Stimulated activated CD4-positive, alpha-beta T cell treated with anti-CD3 and anti-CD28 coated beads, Interleukin-1b, Interleukin-23, amount 100 ng/mL, for 24 hours (primary cell): ENCODE results near the gene SHBG.
A peak's percentile ranks its signal among the peaks of the same experiment; 100 is the strongest.

ENCODE experiments used
- DNase-seq, 4 experiments: peaks; one replicate each; pipeline ENCODE4 v3.0.0-alpha.2; 2020; ENCODE audit warnings: low read depth in 4 of 4, low spot score in 1 of 4

The SHBG gene

GRCh38 chr17:7646457-7646856, 16.5 kb downstream of the SHBG start:
- DNase-seq = no peak

DNA sequence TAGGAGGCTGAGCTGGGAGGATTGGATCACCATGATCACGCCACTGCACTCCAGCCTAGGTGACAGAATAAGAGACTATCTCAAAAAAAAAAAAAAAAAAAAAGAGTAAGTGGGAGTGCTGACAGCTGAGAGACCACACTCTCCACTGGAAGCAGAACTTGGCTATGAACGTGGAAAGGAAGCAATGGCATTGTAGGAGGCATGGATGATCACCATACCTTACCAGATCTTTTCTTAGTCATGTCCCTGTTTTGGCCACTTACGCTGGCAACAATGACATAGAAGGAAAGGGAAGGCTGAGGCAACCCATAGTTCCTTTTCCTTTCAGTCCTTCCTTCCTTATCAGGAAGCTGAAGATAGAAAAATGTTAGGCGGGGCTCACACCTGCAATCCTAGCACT, 17.1 kb downstream of the SHBG start:
- no peak for DNase-seq

- DNase-seq = peak; percentile 46 to 64 (median 54)
Observed at GRCh38 chr17:7650509-7651096, 20.7 kb downstream of the SHBG start, which contains the start of gene ATP1B2. TSS of gene ATP1B2 (plus strand) at chr17:7650926. CDS start at chr17:7651519, 593 bp downstream.

DNA sequence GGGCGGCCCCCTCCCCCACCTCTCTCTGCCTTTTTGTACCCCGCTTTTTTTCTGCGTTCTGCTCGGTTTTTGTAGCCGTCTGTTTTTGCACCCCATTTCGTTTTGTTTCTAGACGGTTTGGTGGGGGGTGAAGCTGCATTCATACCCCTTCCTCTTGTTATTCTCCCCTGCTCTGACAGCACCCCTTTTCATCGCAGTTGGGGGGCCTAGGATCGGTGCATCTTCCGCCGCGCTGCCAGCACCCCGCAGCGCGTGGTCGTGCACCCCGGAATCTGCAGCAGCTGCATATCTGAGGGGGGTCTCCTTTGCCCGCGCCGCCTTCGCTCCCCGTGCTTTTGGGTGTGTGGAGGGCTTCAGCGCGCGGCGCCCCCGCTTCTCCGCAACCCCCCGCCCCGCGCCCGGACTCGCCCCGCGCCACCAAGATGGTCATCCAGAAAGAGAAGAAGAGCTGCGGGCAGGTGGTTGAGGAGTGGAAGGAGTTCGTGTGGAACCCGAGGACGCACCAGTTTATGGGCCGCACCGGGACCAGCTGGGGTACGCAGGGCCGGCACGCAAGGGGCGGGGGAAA, 21.2 kb downstream of the SHBG start:
- no peak for DNase-seq

GRCh38 chr17:7651665-7652387, 21.9 kb downstream of the SHBG start:
- DNase-seq = no peak

- DNase-seq = no peak
Observed at GRCh38 chr17:7652388-7653356, 22.7 kb downstream of the SHBG start.

- no peak for DNase-seq
Observed at GRCh38 chr17:7654832-7655540, 25.1 kb downstream of the SHBG start.

- no peak for DNase-seq
Observed at GRCh38 chr17:7655541-7655840, 25.6 kb downstream of the SHBG start.

DNA sequence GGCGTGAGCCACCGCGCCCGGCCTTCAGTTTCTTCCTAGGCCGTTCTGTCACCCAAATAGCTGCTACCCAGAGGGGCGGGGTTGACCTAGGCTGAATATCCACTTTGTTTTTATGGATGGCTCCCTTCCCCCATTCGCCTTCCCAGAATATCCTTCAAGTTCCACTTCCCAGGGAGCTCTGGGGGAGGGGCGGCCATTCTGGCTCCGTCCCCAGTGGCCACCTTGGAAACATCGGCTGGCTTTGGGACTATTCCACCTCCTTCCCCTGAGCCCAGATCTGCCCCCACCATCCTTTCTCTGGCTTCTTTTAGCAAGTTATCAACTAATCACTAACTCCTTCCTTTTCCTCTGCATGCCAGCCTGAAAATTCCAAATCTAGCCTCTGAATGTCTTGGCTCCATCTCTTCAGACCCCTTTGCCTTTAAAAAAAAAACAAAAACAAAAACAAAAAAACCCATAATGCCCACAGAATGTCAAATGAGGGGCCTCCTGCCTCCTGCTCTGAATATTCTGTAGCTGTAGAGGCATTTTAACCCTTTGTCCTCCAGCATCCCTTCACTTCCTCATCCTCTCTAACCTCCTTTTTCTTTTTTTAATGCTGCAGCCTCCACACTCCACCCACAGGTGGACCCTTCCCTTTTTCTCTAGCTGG, 27.1 kb downstream of the SHBG start:
- DNase-seq = no peak

DNA sequence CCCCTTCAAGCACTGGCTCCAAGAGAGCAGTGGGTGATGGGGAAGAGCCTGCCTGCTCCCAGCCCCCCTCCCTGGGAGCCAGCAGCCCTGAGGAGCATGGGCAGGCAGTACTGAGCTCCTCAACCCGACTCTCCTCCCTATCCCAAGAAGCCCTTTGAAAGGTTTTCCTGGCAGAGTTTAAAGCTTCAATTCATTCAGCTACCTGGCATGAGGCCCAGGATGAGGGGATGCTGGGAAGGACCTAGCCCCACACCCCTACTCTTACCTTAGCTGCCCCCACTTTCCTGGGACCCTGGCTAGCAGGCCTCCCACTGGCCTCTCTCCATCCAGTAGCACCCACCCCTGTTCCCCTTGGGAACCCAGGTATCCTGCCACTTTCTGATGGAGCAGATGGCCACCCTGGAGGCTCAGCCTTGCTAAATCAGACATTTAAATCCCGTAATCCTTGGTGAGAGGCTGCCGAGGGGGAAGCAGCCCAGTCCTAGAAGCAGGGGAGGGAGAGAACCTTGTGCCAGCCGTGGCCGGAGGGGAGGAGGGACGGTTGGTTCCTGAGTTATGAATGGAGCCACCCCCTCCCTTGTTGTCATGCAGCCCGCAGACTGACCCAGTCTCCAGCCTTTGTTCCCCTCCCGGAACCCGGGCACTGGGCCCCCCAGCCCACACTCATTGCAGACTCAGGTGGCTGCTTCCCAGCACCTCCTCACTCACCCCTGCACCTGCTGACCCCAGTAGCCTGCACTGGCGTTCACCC, 37.9 kb downstream of the SHBG start:
- no peak for DNase-seq

GRCh38 chr17:7668482-7668881, 38.5 kb downstream of the SHBG start:
- DNase-seq = no peak

DNA sequence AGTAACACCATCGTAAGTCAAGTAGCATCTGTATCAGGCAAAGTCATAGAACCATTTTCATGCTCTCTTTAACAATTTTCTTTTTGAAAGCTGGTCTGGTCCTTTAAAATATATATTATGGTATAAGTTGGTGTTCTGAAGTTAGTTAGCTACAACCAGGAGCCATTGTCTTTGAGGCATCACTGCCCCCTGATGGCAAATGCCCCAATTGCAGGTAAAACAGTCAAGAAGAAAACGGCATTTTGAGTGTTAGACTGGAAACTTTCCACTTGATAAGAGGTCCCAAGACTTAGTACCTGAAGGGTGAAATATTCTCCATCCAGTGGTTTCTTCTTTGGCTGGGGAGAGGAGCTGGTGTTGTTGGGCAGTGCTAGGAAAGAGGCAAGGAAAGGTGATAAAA, 43.3 kb downstream of the SHBG start:
- peak in 1 of 4 experiments; percentile 23 for DNase-seq

DNA sequence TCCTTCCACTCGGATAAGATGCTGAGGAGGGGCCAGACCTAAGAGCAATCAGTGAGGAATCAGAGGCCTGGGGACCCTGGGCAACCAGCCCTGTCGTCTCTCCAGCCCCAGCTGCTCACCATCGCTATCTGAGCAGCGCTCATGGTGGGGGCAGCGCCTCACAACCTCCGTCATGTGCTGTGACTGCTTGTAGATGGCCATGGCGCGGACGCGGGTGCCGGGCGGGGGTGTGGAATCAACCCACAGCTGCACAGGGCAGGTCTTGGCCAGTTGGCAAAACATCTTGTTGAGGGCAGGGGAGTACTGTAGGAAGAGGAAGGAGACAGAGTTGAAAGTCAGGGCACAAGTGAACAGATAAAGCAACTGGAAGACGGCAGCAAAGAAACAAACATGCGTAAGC, 45.0 kb downstream of the SHBG start:
- no peak for DNase-seq

GRCh38 chr17:7676533-7676932, 46.6 kb downstream of the SHBG start:
- no peak for DNase-seq

DNA sequence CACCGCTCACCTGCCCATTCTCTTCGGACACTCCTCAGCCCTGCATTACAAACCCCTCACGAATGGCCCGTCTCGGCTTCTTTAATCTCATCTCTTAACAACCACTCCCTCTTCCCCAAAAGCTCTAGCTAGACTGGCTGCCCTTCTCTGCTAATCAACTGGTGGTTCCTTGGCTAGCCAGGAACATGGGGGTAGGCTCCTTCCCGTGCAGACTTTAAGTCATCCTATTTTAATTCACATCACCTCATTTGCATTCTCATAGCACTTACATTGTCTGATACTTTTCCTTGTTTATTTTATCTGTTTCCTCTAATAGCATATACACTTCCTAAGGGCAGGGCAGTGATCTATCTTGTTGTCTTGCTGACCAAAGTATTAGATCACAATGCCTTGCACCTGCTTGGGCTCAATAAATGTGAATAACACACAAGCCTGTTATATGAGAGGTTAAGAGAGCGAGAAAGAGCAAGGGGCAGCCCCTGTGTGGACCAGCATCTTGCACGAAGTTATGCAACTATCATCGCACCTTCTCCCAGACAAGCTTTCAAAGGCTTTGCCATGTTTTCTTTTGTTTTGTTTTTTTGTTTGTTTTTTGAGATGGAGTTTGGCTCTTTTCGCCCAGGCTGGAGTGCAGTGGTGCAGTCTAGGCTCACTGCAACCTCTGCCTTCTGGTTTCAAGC, 47.6 kb downstream of the SHBG start:
- DNase-seq = no peak
